ENCODE results near the gene GDF7. TPM values are rescaled to one million over a fixed set of nuclear protein-coding genes. Genes with fewer than 3 reads are reported as not detected.

GDF7 gene
- total RNA-seq, 1 donor from 2014 or later: 0.16 TPM

- DNase-seq: no peak
These were observed 8.2 kb downstream of the GDF7 start for GRCh38 chr2:20674974-20675679.

- no peak for DNase-seq
These were observed 8.9 kb downstream of the GDF7 start for GRCh38 chr2:20675701-20676352.

- no peak for DNase-seq
These were observed 9.6 kb downstream of the GDF7 start for GRCh38 chr2:20676353-20677215.

DNA sequence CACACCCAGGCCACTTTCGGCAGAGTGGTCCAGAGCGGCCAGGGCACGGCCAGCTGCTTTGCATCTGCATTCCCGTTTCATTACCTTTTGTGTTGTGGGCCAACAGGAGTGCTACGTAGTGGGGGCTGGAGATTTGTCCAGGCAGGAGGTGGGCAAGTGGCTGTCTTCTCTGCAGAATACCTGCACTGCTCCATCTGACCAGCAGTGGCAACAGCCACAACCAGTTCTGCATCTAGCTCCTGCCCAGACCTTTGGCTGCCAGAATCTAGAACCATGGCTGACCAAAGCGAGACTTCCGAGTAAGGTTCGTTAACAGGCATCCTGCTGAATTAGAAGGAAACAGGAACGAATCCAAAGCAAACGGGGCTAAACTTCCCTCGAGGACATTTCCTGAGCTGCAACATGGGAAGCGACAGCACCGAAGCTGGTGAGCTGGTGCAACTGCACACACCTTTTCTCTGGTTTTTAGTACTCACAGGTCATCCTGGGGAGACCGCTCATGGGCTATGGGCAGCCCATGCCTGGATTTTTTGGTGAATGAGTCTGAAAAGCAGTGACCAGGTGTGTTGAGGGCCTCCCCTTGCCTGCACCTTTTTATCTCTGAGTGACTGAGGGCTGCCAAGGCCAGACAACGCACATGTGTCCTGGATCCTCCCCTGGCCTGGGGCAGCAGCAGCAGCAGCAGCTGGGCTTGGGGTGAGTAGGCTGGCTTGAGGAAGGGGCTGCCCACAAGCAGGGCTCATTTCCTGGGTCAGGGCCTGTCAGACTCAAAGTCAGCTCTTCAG, 10.5 kb downstream of the GDF7 start:
- DNase-seq: no peak

DNA sequence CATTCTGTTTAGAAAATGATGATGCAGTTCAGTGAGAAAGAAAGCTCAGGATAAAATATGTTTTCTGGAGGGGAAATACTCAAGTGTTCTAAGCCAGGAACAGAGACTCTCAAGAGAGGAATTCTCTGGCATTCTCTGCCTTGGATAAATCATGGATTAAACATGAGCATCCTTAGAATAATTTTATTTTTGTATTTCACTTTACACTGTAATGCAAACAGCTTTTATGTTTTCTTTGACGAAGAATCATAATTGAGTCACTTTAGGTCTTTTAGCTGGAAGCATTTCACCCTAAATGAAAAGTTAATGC, 11.1 kb downstream of the GDF7 start:
- no peak for DNase-seq

DNA sequence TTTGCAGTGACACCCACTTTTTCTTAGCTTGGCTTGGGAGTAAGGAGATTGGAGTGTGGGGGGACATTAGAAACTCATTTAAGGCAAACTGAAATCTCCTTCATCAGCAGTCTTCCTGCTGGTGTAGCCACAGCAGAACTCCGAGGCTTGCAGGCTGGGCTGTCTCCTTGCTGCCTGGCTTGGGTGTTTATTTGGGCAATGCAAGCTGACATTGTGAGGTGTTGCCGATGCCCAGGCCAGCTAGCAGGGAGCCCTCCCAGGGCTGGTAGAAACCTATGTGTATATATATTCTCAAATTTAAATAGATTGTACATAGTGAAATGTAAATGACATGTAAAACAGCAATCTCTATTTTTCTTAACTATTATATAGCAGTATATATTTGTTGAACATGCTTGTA, 11.8 kb downstream of the GDF7 start:
- no peak for DNase-seq

- no peak for DNase-seq
These were observed 13.9 kb downstream of the GDF7 start for GRCh38 chr2:20680744-20681375.

GRCh38 chr2:20682167-20682920, 15.4 kb downstream of the GDF7 start:
- no peak for DNase-seq

DNA sequence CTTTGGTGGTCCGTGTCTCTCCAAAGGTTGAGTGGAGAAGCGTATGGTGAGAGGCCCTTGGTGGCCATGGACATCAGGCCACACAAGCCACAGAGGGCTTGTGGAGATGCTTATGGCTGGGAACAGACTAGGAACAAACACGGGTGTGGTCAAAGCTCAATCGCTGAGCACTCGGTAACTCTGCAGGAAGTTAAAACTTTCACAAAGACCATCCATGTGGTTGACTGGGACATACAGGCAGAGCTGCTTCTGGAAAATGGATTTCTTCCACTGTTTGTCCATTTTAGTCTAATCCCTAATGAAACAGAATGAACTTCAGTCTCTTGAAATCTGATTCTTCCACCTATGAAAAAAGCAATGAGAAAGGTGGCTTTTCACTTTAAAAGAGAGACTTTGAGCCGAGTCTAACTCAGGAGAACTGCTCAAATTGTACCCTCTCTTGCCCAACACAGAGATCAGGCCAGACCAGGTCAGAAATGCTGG, 17.7 kb downstream of the GDF7 start:
- DNase-seq: no peak

DNA sequence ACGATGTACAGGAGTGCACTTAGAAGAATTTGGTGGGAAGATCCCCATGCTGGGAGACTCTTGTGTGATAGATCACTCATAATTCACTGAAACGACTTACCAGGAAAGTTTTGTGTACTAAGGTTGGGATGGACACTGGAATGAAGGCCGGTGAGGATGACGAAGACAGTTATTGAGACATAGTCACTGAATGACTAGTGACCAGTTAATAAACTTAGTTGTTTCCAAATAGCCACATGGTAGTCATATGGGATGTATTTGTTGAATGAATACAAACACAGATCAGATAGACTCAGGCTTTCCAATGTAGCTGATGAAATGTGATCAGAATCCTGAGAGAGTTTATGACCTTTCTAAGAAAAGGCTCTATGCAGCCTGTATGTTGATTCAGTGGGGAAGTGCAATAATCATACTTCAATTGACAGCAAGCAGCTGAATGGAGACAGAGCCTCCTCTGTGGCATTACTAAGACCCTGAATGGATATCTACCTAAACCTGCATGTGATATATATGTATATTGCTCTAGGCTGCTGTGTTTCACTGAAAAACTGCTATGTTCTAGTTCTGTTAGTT, 20.4 kb downstream of the GDF7 start:
- no peak for DNase-seq

DNA sequence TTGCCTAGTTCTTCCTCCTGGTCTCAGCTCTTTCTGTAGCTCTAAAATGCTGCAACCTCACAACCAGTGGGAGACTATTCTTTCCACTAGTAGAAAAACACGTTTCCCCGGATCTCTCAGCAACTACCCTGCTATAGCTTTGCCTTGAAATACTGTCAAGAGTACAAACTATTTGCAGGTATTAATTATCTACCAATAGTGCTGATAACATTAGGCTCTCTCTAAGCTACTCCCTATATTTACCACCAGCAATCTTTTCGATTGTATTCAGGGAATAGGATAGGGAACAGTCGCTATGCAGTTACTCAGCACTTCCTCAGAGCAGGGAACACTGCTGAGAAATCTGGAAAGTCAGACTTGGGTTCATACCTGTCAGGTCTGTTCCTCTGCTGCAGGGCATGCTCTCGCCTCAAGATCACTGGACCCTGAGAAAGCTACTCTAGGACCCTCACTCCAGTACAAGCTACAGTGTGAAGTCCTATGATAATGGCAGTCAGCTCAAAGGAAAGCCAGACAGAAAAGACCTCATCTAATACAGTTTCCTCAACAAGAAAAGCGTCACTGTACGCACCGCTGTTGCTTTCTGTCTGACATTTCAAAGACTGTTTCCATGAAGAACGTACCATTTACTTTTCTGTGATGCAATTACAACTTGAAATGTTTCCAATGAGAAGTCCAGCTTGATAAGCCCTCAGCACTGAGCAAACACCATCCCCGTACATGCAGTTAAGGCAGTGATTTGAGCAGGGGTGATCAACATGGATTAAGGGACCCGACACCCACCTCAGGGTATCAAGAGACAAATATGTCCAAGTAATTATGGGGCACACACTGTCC, 22.7 kb downstream of the GDF7 start:
- DNase-seq: no peak

DNA sequence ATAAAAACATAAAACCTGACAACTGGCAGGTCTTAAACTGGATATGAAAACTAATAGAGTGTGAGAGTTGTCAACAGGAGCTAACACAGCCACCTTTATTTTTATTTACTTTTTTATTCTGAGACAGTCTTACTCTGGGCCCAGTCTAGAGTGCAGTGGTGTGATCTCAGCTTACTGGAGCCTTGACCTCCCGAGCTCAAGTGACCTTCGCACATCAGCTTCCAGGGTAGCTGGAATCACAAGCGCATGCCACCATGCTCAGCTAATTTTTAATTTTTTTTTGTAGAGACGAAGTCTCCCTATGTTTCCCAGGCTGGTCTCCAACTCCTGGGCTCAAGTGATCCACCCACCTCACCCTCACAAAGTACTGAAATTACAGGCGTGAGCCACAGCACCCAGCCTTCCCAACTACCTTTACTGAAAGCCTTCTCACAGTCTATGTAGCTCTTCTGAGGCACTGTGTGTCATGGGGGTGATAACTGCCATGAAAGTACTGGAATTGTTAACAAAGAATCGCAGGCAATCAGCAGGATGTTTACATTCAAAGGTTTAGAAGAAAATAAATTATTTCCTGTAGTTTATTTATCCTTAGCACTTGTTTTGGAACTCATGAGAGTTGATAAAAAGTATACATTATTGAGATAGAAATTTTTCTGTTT, 24.3 kb downstream of the GDF7 start:
- DNase-seq: no peak

DNA sequence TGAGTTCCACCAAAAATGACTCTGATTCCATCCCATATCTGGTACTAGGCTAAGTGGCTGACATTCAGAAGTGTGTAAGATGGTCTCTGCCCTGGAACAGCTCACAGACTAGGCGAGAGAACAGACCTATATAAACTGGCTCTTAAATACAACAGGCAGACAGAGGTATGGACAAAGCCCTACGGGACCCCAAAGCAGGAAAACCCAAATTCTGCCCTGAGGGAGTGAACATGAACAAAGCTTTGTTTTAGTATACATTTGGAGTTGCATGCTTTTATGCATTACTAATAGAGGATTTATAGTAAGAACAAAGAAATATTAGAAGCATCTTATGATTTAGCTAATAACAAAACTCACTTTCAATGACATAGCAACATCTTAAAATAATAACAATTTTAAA, 25.1 kb downstream of the GDF7 start:
- DNase-seq: no peak

- DNase-seq: no peak
These were observed 26.4 kb downstream of the GDF7 start for GRCh38 chr2:20693317-20693716.

- DNase-seq: no peak
These were observed 29.4 kb downstream of the GDF7 start for GRCh38 chr2:20696366-20696765.

DNA sequence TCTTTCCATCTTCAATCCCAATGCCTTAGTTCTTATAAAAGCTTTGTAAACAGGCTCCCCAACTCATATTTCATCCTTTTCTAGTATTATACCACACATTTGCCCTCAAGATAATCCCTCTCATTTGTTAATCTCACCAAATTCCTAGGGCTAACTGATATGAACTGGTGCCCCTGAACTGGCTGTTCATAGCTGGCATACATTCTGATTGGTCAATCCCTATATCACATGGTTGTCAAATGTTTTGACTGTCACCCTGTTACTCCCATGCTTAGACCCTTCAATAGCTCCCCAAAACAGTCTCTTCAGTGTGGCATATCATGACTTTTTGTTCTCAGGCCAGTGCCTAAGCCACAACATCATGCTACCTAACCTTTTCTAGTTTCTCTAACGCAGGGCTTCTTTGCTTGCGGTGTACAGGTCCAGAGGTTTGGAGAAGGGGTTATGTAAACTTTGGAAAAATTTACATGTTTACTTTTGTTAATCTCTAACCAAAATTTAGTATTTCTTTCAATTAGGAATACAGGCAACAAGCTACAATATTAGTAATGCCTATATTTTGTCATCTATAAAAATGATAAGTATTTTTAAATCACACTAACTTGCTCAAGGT, 30.5 kb downstream of the GDF7 start:
- no peak for DNase-seq

DNA sequence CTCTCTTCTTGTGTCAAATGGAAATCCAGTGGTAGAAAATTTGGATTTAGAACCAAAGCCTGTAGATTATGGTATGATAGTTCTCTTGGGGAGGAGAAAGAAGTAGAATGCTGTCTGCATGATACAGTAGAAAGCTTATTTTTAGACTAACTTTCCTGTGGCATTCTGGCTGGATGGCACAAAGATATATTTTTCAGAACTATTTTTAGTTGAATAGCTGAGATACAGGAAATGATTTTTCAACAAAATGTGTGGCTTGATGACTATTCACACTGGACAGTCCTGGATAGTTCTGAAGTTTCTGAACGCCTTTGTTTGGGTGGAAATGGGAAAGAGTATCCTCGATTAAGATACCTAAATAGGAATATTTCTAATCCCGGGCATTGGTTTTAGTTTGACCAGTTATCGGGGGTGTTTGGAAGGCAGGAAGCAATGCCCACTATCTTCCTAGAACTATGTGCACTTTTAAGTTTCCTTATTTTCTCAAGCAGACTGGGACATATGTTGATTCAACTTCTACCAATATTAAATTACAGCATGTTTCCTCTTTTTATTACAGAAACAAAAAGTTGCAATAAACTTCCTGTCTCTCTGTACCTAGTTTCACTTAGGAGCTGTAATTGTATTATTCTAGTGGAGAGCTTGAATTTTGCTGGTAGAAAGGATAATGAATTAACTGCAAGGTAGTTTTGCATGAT, 32.1 kb downstream of the GDF7 start:
- DNase-seq: no peak

- no peak for DNase-seq
These were observed 35.6 kb downstream of the GDF7 start for GRCh38 chr2:20702563-20702962.
